SH-SY5Y (cell line): ENCODE results near the gene FABP6.

Experiments
- GATA2 ChIP-seq: IDR thresholded peaks from 2 replicates; pipeline ENCODE4 v1.6.1; 2011; ENCODE audit warnings: mild to moderate bottlenecking, low read depth, low read length
- GATA3 ChIP-seq: IDR thresholded peaks from 2 replicates; pipeline ENCODE4 v1.6.1; 2011; ENCODE audit warnings: low read depth, mild to moderate bottlenecking, low read length, moderate library complexity

FABP6 gene

GRCh38 chr5:160207061-160207460 is 22.2 kb upstream of the FABP6 start:
- TF ChIP-seq GATA2: no peak
- no peak for TF ChIP-seq GATA3

- TF ChIP-seq GATA2 (no peak), GATA3 (no peak)
Measured at GRCh38 chr5:160209917-160210316, 19.4 kb upstream of the FABP6 start.

- TF ChIP-seq GATA3 (no peak), GATA2 (no peak)
Measured at GRCh38 chr5:160210606-160211005, 18.7 kb upstream of the FABP6 start.

- TF ChIP-seq GATA2 (no peak), GATA3 (no peak)
Measured at GRCh38 chr5:160211352-160211751, 18.0 kb upstream of the FABP6 start.

- TF ChIP-seq GATA2 (no peak), GATA3 (no peak)
Measured at GRCh38 chr5:160213537-160213936, 15.8 kb upstream of the FABP6 start.

- TF ChIP-seq GATA3 (no peak), GATA2 (no peak)
Measured at GRCh38 chr5:160219356-160219755, 9.9 kb upstream of the FABP6 start.

- TF ChIP-seq GATA3: no peak
- TF ChIP-seq GATA2: no peak
Measured at GRCh38 chr5:160221082-160221481, 8.2 kb upstream of the FABP6 start.

- TF ChIP-seq GATA3 (no peak), GATA2 (no peak)
Measured at GRCh38 chr5:160227012-160227411, 2.3 kb upstream of the FABP6 start.

- TF ChIP-seq GATA2 (no peak), GATA3 (no peak)
Measured at GRCh38 chr5:160230686-160231527, 1.6 kb downstream of the FABP6 start.

GRCh38 chr5:160231783-160232342 is 2.6 kb downstream of the FABP6 start:
- TF ChIP-seq GATA3 (no peak), GATA2 (no peak)

GRCh38 chr5:160233215-160233614 is 3.9 kb downstream of the FABP6 start:
- no peak for TF ChIP-seq GATA3

GRCh38 chr5:160235731-160236130 is 6.4 kb downstream of the FABP6 start:
- TF ChIP-seq GATA2: no peak
- no peak for TF ChIP-seq GATA3

- TF ChIP-seq GATA2 (no peak), GATA3 (no peak)
Measured at GRCh38 chr5:160237571-160238093, 8.3 kb downstream of the FABP6 start.

- TF ChIP-seq GATA3 (no peak), GATA2 (no peak)
Measured at GRCh38 chr5:160240350-160240749, 11.0 kb downstream of the FABP6 start.

GRCh38 chr5:160242145-160242544 is 12.8 kb downstream of the FABP6 start:
- TF ChIP-seq GATA2: no peak
- no peak for TF ChIP-seq GATA3
